ENCODE measurements around the gene MACIR.

Gene MACIR

DNA sequence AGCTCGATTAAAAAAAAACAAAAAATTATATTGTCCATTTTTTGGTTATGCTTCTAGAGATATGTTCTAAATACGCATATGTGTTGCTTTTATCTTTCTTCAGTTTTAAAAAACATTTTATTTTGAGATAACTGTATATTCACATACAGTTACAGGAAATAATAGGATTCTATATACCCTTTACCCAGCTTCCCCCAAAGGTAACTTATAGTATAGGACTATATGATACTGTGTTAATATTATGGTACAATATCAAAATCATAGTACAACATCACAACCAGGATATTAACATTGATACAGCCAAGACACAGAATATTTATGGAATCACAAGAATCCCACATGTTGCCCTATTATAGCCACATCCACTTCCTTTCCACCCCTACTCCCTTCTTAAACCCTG lies 9.5 kb upstream of the MACIR start:
- Histone ChIP-seq H3K27me3 (replicated peaks; ENCODE audit: control insufficient read depth, insufficient read depth, low read length) (no peaks in the 10 kb centered on the region), H3K36me3 (ENCODE audit: control insufficient read depth, insufficient read depth, low read length) (no peaks in the 10 kb centered on the region), H3K4me3 (replicated peaks; ENCODE audit: low read depth, low read length) (no peak overlapping the region)
- DNase-seq (ENCODE audit: extremely low read depth, insufficient read length): no peak
- TF ChIP-seq, protein P1, sequence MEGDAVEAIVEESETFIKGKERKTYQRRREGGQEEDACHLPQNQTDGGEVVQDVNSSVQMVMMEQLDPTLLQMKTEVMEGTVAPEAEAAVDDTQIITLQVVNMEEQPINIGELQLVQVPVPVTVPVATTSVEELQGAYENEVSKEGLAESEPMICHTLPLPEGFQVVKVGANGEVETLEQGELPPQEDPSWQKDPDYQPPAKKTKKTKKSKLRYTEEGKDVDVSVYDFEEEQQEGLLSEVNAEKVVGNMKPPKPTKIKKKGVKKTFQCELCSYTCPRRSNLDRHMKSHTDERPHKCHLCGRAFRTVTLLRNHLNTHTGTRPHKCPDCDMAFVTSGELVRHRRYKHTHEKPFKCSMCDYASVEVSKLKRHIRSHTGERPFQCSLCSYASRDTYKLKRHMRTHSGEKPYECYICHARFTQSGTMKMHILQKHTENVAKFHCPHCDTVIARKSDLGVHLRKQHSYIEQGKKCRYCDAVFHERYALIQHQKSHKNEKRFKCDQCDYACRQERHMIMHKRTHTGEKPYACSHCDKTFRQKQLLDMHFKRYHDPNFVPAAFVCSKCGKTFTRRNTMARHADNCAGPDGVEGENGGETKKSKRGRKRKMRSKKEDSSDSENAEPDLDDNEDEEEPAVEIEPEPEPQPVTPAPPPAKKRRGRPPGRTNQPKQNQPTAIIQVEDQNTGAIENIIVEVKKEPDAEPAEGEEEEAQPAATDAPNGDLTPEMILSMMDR (IDR thresholded peaks at IDR 0.05; ENCODE audit: insufficient read depth, low read length, poor library complexity, severe bottlenecking): no peak

DNA sequence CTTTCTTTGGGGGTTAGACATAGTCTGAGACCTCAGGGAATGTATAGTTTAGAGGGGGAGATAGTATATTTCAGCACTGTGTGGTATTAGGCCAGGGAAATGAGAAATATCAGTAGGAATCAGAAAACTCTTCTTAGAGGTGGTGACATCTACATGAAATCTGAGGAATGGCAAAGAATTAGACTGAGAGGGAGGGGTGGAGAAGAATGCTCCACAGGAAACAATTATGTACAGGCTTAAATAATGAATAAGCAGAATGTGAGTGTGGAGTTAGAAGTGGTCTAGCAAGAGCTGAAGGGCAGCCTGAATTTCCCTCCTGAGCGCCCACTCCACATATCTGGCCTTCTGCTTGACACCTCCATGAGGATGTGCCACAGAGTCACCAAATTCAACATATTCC lies 3.6 kb upstream of the MACIR start:
- no peaks in the 10 kb centered on the region for H3K36me3 ChIP-seq (ENCODE audit: control insufficient read depth, insufficient read depth, low read length)
- TF ChIP-seq, protein P1 (IDR thresholded peaks at IDR 0.05; ENCODE audit: insufficient read depth, low read length, poor library complexity, severe bottlenecking): no peak
- H3K4me3 ChIP-seq (replicated peaks; ENCODE audit: low read depth, low read length): no peak overlapping the region
- H3K27me3 ChIP-seq (replicated peaks; ENCODE audit: control insufficient read depth, insufficient read depth, low read length): no peaks in the 10 kb centered on the region
- no peak for DNase-seq (ENCODE audit: extremely low read depth, insufficient read length)

DNA sequence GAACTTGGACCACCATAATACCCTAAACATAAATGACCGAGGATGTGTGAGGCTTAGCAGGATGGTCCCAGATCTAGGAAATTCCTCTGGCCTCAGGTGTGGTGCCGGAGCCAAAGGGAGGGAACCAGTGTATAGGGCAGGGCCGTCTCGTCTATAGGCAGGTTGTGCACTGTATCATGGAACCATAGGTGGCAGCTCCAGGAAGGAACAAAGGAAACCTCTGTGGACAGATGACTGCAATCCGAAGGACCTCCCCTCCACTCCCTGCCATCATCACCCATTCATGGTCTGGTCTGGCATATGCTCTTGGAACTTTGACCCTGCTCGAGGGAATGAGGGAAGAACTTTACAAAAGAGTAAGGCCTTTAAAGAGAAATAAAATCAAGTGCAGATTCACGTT lies 2.9 kb upstream of the MACIR start:
- DNase-seq (ENCODE audit: extremely low read depth, insufficient read length): no peak
- Histone ChIP-seq H3K27me3 (replicated peaks; ENCODE audit: control insufficient read depth, insufficient read depth, low read length) (no peaks in the 10 kb centered on the region), H3K36me3 (ENCODE audit: control insufficient read depth, insufficient read depth, low read length) (no peaks in the 10 kb centered on the region), H3K4me3 (replicated peaks; ENCODE audit: low read depth, low read length) (no peak overlapping the region)
- TF ChIP-seq, protein P1 (IDR thresholded peaks at IDR 0.05; ENCODE audit: insufficient read depth, low read length, poor library complexity, severe bottlenecking): no peak

DNA sequence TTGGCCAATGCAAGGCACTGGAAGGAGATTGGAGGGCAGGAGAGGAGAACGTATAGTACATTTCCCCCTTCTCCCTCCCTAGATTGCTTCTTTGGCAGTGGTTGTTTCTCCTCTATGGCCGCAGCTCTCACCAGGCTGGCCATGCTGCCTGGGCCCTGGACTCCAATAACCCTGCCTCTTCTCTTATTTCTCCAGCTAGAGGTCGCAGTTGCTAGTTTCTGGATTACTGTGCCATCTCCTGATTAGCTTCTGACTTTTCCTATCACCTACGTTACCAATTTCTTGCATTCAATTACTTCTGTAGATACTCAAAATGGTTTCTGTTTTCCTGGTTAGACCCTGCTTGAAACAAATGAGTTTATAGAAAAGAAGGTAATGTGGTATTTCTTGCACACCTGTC lies 2.4 kb upstream of the MACIR start:
- Histone ChIP-seq H3K27me3 (replicated peaks; ENCODE audit: control insufficient read depth, insufficient read depth, low read length) (no peaks in the 10 kb centered on the region), H3K36me3 (ENCODE audit: control insufficient read depth, insufficient read depth, low read length) (no peaks in the 10 kb centered on the region), H3K4me3 (replicated peaks; ENCODE audit: low read depth, low read length) (no peak overlapping the region)
- TF ChIP-seq, protein P1 (IDR thresholded peaks at IDR 0.05; ENCODE audit: insufficient read depth, low read length, poor library complexity, severe bottlenecking): peak; percentile 42
- DNase-seq (ENCODE audit: extremely low read depth, insufficient read length): no peak

DNA sequence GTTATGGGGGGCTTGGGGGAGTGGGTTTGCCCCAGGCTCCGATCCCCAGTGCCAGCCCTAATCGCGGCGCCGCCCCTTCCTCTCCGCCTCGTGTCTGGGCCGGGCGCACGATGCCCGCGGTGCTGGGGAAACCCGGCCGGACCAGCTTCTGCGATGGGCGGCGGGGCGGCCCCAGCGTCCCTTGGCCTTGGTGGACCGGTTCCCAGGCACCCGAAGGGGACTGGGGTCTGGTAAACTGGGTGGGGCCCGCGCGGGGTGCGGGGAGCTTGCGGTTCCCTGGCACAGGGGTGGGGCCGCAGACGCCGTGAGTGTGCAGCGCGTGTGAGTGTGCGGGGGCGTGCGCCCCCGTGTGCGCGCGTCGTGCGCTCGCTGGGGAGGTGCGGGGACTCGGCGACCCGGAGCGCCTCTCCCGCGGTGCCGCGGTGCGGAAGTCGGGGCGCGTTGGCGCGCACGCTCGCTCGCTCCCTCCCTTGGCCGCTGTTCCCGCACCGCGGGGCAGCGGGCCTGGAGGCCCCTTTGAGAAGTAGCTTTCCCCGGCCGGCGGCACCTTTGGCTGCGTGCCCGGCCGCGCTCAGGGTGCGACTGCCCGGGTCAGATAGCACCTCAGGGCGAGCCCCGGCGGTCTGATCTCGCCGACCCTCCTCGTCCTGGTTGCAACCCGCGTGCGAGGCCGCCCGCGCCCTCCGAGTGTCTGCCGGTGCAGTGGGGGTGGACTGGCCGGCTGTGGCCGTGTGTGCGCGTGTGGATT lies 568 bp downstream of the MACIR start:
- peak; percentile 85 for DNase-seq (ENCODE audit: extremely low read depth, insufficient read length)
- TF ChIP-seq, protein P1 (IDR thresholded peaks at IDR 0.05; ENCODE audit: insufficient read depth, low read length, poor library complexity, severe bottlenecking): no peak
- H3K27me3 ChIP-seq (replicated peaks; ENCODE audit: control insufficient read depth, insufficient read depth, low read length): no peaks in the 10 kb centered on the region
- no peaks in the 10 kb centered on the region for H3K36me3 ChIP-seq (ENCODE audit: control insufficient read depth, insufficient read depth, low read length)
- peak overlapping the region; percentile 90 for H3K4me3 ChIP-seq (replicated peaks; ENCODE audit: low read depth, low read length)
